KMS-11 (cell line): Measurements from ENCODE around the gene EIF4ENIF1.

Experiments used
- H2AFZ ChIP-seq: fragments of 200-600 bp; sonication (generic); 2 replicates; pipeline ENCODE4 v1.6.1; 2016; ENCODE audit warnings: antibody characterized with exemption, mixed run types, low read depth
- H3K27ac ChIP-seq: fragments of 200-600 bp; sonication (generic); 2 replicates; pipeline ENCODE4 v1.6.1; 2016; ENCODE audit warnings: mild to moderate bottlenecking, mixed run types
- H3K27me3 ChIP-seq: fragments of 200-600 bp; sonication (generic); 2 replicates; pipeline ENCODE4 v1.6.1; 2017; ENCODE audit warnings: mild to moderate bottlenecking, low read depth, mixed run types, moderate library complexity; ENCODE audit not compliant: insufficient read depth
- H3K36me3 ChIP-seq: fragments of 200-600 bp; sonication (generic); 2 replicates; pipeline ENCODE4 v1.6.1; 2017; ENCODE audit warnings: mild to moderate bottlenecking, mixed run types; ENCODE audit not compliant: insufficient read depth
- H3K4me1 ChIP-seq: fragments of 200-600 bp; sonication (generic); 2 replicates; pipeline ENCODE4 v1.6.1; 2016; ENCODE audit warnings: mild to moderate bottlenecking, low read depth, mixed run types; ENCODE audit not compliant: poor library complexity, severe bottlenecking
- H3K4me2 ChIP-seq: fragments of 200-600 bp; sonication (generic); 2 replicates; pipeline ENCODE4 v1.7.0; 2016; ENCODE audit warnings: mild to moderate bottlenecking, mixed run types
- H3K4me3 ChIP-seq: fragments of 200-600 bp; sonication (generic); IDR thresholded peaks from 2 replicates; pipeline ENCODE4 v1.6.1; 2017; ENCODE audit warnings: low read depth, low read length, mixed read lengths; ENCODE audit not compliant: insufficient read depth
- H3K79me2 ChIP-seq: fragments of 200-600 bp; sonication (generic); 2 replicates; pipeline ENCODE4 v1.6.1; 2016; ENCODE audit warnings: low read depth, mixed run types; ENCODE audit not compliant: insufficient read depth
- H3K9ac ChIP-seq: fragments of 200-600 bp; sonication (generic); 2 replicates; pipeline ENCODE4 v1.6.1; 2016; ENCODE audit warnings: mild to moderate bottlenecking, mixed run types
- H4K20me1 ChIP-seq: fragments of 200-600 bp; sonication (generic); 2 replicates; pipeline ENCODE4 v1.6.1; 2016; ENCODE audit warnings: mild to moderate bottlenecking, mixed run types; ENCODE audit not compliant: insufficient read depth
- CTCF ChIP-seq: fragments of 200-600 bp; sonication (generic); conservative IDR thresholded peaks from 2 replicates; pipeline ENCODE4 v1.6.1; 2017; ENCODE audit warnings: low read depth, mild to moderate bottlenecking, antibody characterized with exemption, low read length, moderate library complexity, mixed read lengths

Gene EIF4ENIF1

GRCh38 chr22:31501738-31502137 is 12.1 kb upstream of the EIF4ENIF1 start:
- Histone ChIP-seq H3K27ac (no peak overlapping the region), H4K20me1 (no peaks in the 10 kb centered on the region), H3K27me3 (no peaks in the 10 kb centered on the region), H3K36me3 (no peaks in the 10 kb centered on the region), H3K4me1 (peaks cover 16% of the 10 kb centered on the region), H3K9ac (no peak overlapping the region), H3K79me2 (peaks cover 42% of the 10 kb centered on the region), H3K4me3 (no peak overlapping the region), H2AFZ (no peak overlapping the region), H3K4me2 (no peak overlapping the region)
- no peak for TF ChIP-seq CTCF

- peak overlapping the region; percentile 51; the same call in 1 of the 2 replicates for H3K9ac ChIP-seq
- TF ChIP-seq CTCF, result no peak
- peaks cover 42% of the 10 kb centered on the region for H3K4me1 ChIP-seq
- no peaks in the 10 kb centered on the region for H3K27me3 ChIP-seq
- H3K4me3 ChIP-seq, result no peak overlapping the region
- peaks cover 35% of the 10 kb centered on the region for H3K79me2 ChIP-seq
- no peaks in the 10 kb centered on the region for H4K20me1 ChIP-seq
- peak overlapping the region; percentile 88 for H2AFZ ChIP-seq
- peak overlapping the region; percentile 73 for H3K27ac ChIP-seq
- H3K4me2 ChIP-seq, result peak overlapping the region; percentile 87
- H3K36me3 ChIP-seq, result no peaks in the 10 kb centered on the region
Observed at GRCh38 chr22:31497148-31497938, 7.7 kb upstream of the EIF4ENIF1 start.

GRCh38 chr22:31496735-31497146 is 7.1 kb upstream of the EIF4ENIF1 start:
- no peaks in the 10 kb centered on the region for H3K27me3 ChIP-seq
- peak overlapping the region; percentile 88 for H2AFZ ChIP-seq
- peak overlapping the region; percentile 87 for H3K4me2 ChIP-seq
- H4K20me1 ChIP-seq, result no peaks in the 10 kb centered on the region
- H3K9ac ChIP-seq, result peak overlapping the region; percentile 51
- no peak; the same call in 1 of the 2 replicates for TF ChIP-seq CTCF
- H3K36me3 ChIP-seq, result no peaks in the 10 kb centered on the region
- peak overlapping the region; percentile 73 for H3K27ac ChIP-seq
- H3K79me2 ChIP-seq, result peaks cover 31% of the 10 kb centered on the region
- H3K4me3 ChIP-seq, result no peak overlapping the region
- peaks cover 44% of the 10 kb centered on the region for H3K4me1 ChIP-seq

GRCh38 chr22:31496007-31496734 is 6.5 kb upstream of the EIF4ENIF1 start, which contains the start of gene SFI1:
TSS of gene SFI1 (plus strand) at chr22:31496536. CDS start at chr22:31508285, 11,749 bp downstream.
- peak; percentile 38 for TF ChIP-seq CTCF
- Histone ChIP-seq H3K27ac (peak within 1 kb of the TSS; percentile 73), H4K20me1 (no peaks in the 10 kb centered on the region), H3K9ac (peak within 1 kb of the TSS; percentile 51), H3K36me3 (no peaks in the 10 kb centered on the region), H3K27me3 (no peaks in the 10 kb centered on the region), H3K79me2 (peaks cover 34% of the 10 kb centered on the region), H3K4me2 (peak within 1 kb of the TSS; percentile 87), H3K4me1 (peaks cover 50% of the 10 kb centered on the region), H3K4me3 (no peak within 1 kb of the TSS), H2AFZ (peak within 1 kb of the TSS; percentile 88)
